HepG2 (cell line): ENCODE measurements around the gene ATG5. TPM values are rescaled to one million over a fixed set of nuclear protein-coding genes. Genes with fewer than 3 reads are reported as not detected.

Source experiments
- ATAC-seq: fragments of 200-7000 bp; cut with Tn5 transposase; 3 replicates; pipeline ENCODE4 v1.9.1; 2020; ENCODE audit warnings: mild to moderate bottlenecking, moderate library complexity
- BruUV-seq: library from RNA; stranded (reverse); fragments of 400-500 nt; replicated peaks from 2 replicates; lab custom pipeline; 2021; lab: Mats Ljungman, UMichigan
- CTCF ChIA-PET: fragments of 300-600 bp; formaldehyde crosslinking; extraction: SDS; loops from one replicate; lab custom pipeline; 2021; ENCODE audit warnings: low total read pairs, inconsistent platforms, low intra/inter-chr PET ratio; lab: Yijun Ruan, JAX
- POLR2A ChIA-PET: fragments of 350-600 bp; sonication (Branson Sonifier 250); formaldehyde crosslinking; loops from one replicate; lab custom pipeline; 2020; ENCODE audit warnings: antibody characterized with exemption, inconsistent platforms; lab: Yijun Ruan, JAX
- DNase-seq: peaks from one replicate; pipeline ENCODE4 v3.0.0-alpha.2; 2015; ENCODE audit warnings: low spot score
- FAIRE-seq: peaks from 3 replicates; lab custom pipeline; 2011; peaks lifted over from hg19 to GRCh38; lab: Jason Lieb, UNC
- H2AFZ ChIP-seq: one replicate; pipeline ENCODE4 v1.6.1; 2011; ENCODE audit warnings: low read length, inconsistent platforms
- H3K27ac ChIP-seq: fragments of 300-600 bp; 3 replicates; pipeline ENCODE4 v1.8.0; 2011; ENCODE audit warnings: mixed run types, mild to moderate bottlenecking, mixed read lengths, low read length, inconsistent platforms; ENCODE audit not compliant: insufficient read depth; ENCODE audit errors: extremely low read length
- H3K27me3 ChIP-seq, 2 experiments: fragments of 200-600 bp in 1 of 2; 2 replicates in 1 of 2; 3 replicates in 1 of 2; pipeline versions ENCODE4 v1.6.0 to v1.8.0; 2011; ENCODE audit warnings: low read length in 2 of 2, mild to moderate bottlenecking in 2 of 2, moderate library complexity in 2 of 2, inconsistent platforms in 1 of 2; ENCODE audit not compliant: insufficient read depth in 2 of 2, control insufficient read depth in 1 of 2
- H3K36me3 ChIP-seq, 2 experiments: fragments of 200-600 bp in 1 of 2; replicated peaks in 1 of 2; 2 replicates in 1 of 2; 3 replicates in 1 of 2; pipeline versions ENCODE4 v1.5.1 to v1.8.0; 2011; ENCODE audit warnings: low read length in 2 of 2, inconsistent platforms in 1 of 2; ENCODE audit not compliant: insufficient read depth in 2 of 2, control insufficient read depth in 1 of 2
- H3K4me1 ChIP-seq: 2 replicates; pipeline ENCODE4 v1.5.1; 2012; ENCODE audit warnings: low read length, inconsistent platforms; ENCODE audit not compliant: insufficient read depth
- H3K4me2 ChIP-seq: 2 replicates; pipeline ENCODE4 v1.6.0; 2011; ENCODE audit warnings: low read depth, low read length, inconsistent platforms
- H3K4me3 ChIP-seq, 3 experiments: fragments of 200-600 bp in 1 of 3; sonication (generic), shearing (Covaris generic) in 1 of 3; replicated peaks in 1 of 3; 2 replicates each; pipeline ENCODE4 v1.5.1; 2011 to 2016; ENCODE audit warnings: low read length in 3 of 3, inconsistent platforms in 2 of 3, low read depth in 2 of 3, mild to moderate bottlenecking in 2 of 3, control low read depth in 1 of 3, mixed read lengths in 1 of 3; ENCODE audit not compliant: insufficient read depth in 1 of 3
- H3K79me2 ChIP-seq: one replicate; pipeline ENCODE4 v1.6.1; 2011; ENCODE audit warnings: low read length, inconsistent platforms; ENCODE audit not compliant: insufficient read depth
- H3K9ac ChIP-seq: 2 replicates; pipeline ENCODE4 v1.6.0; 2011; ENCODE audit warnings: mild to moderate bottlenecking, low read depth, low read length, inconsistent platforms; ENCODE audit not compliant: insufficient read depth
- H3K9me3 ChIP-seq: 2 replicates; pipeline ENCODE4 v1.5.1; 2012; ENCODE audit warnings: mild to moderate bottlenecking, low read length
- H4K20me1 ChIP-seq: 2 replicates; pipeline ENCODE4 v1.6.0; 2011; ENCODE audit warnings: inconsistent platforms, mild to moderate bottlenecking, low read length, moderate library complexity; ENCODE audit not compliant: insufficient read depth
- ARNT2 ChIP-seq: sonication (generic); formaldehyde crosslinking; IDR thresholded peaks from 2 replicates; pipeline ENCODE4 v1.8.0; 2022; ENCODE audit warnings: mild to moderate bottlenecking, low read depth, missing genetic modification reagents, moderate library complexity
- CCDC6 ChIP-seq: sonication (generic); formaldehyde crosslinking; IDR thresholded peaks from 2 replicates; pipeline ENCODE4 v1.8.1; 2022; ENCODE audit warnings: mild to moderate bottlenecking, missing genetic modification reagents, moderate library complexity
- FOXP4 ChIP-seq: sonication (generic); formaldehyde crosslinking; IDR thresholded peaks from 2 replicates; pipeline ENCODE4 v1.4.0; 2020; ENCODE audit warnings: missing genetic modification reagents
- MAFF ChIP-seq: IDR thresholded peaks from 2 replicates; pipeline ENCODE4 v1.6.1; 2011; ENCODE audit warnings: low read depth, low read length, improper control_type of control experiment
- MTA1 ChIP-seq: sonication (generic); formaldehyde crosslinking; IDR thresholded peaks from 2 replicates; pipeline ENCODE4 v1.4.0; 2020; ENCODE audit warnings: missing genetic modification reagents, mild to moderate bottlenecking, borderline replicate concordance
- SMAD3 ChIP-seq: sonication (generic); formaldehyde crosslinking; IDR thresholded peaks from 2 replicates; pipeline ENCODE4 v1.4.0; 2020; ENCODE audit warnings: missing genetic modification reagents
- ZEB1 ChIP-seq: IDR thresholded peaks from 2 replicates; pipeline ENCODE4 v1.6.1; 2012; ENCODE audit warnings: mild to moderate bottlenecking, low read depth, inconsistent platforms; ENCODE audit not compliant: insufficient replicate concordance
- WGBS: methylation state at CpG from one replicate; pipeline ENCODE4 v1.1.6; 2017; ENCODE audit warnings: low lambda C conversion rate; 5-methylcytosine and 5-hydroxymethylcytosine counted together
- in situ Hi-C: cut with HindIII; loops from 2 replicates; pipeline ENCODE4 v1.10.0; 2017; ENCODE audit warnings: low pct_unique_long_range_greater_than_20kb; ENCODE audit not compliant: extremely low pct_ligation_motif_present
- intact Hi-C: fragments of 100-400 bp; cut with micrococcal nuclease; formaldehyde crosslinking; loops from one replicate; pipeline ENCODE4 v1.10.0; 2022; ENCODE audit not compliant: unreplicated experiment
- polyA plus RNA-seq, 8 experiments: library from polyadenylated mRNA; depleted of rRNA in 3 of 8; stranded (reverse) in 7 of 8; unstranded in 1 of 8; fragments of >200 nt; fragmentation: Illumina TruSeq in 4 of 8; extraction: Trizol in 4 of 8; gene quantifications; 2 replicates each; pipeline versions ENCODE4 v1.2.1 to v1.2.3, GENCODE V29; 2011 to 2016; ENCODE audit warnings: low read depth in 4 of 8, missing spikeins in 1 of 8, mixed read lengths in 1 of 8; ENCODE audit not compliant: insufficient read depth in 1 of 8
- total RNA-seq, 5 experiments: library from RNA; depleted of rRNA; stranded (reverse); fragments of >200 nt; fragmentation: Illumina TruSeq; extraction: Trizol; gene quantifications; 2 replicates each; pipeline ENCODE4 v1.2.3, GENCODE V29; 2016; ENCODE audit warnings: low read depth in 1 of 5
- TF ChIP-seq, protein P1 (sequence below): sonication (generic); formaldehyde crosslinking; IDR thresholded peaks from 2 replicates; pipeline ENCODE4 v1.4.0; 2020; ENCODE audit warnings: missing genetic modification reagents, borderline replicate concordance
- TF ChIP-seq, protein P2 (sequence below): sonication (generic); formaldehyde crosslinking; IDR thresholded peaks from 2 replicates; pipeline ENCODE4 v1.4.0; 2020; ENCODE audit warnings: mild to moderate bottlenecking, missing genetic modification reagents
- TF ChIP-seq, protein P3 (sequence below): IDR thresholded peaks from 2 replicates; pipeline ENCODE4 v1.6.1; 2016; ENCODE audit warnings: control low read depth
- TF ChIP-seq, protein P4 (sequence below), 2 experiments: IDR thresholded peaks; 2 replicates each; pipeline ENCODE4 v1.6.1; 2011 to 2012; ENCODE audit warnings: low read length in 2 of 2, borderline replicate concordance in 1 of 2, low read depth in 1 of 2, mild to moderate bottlenecking in 1 of 2, moderate library complexity in 1 of 2

The ATG5 gene
- total and polyA plus RNA-seq, 2 of the 13 experiments (the other 11 are each of a cell fraction or from before 2014, with no cell fraction given), result 21.3 to 48.0 TPM

DNA sequence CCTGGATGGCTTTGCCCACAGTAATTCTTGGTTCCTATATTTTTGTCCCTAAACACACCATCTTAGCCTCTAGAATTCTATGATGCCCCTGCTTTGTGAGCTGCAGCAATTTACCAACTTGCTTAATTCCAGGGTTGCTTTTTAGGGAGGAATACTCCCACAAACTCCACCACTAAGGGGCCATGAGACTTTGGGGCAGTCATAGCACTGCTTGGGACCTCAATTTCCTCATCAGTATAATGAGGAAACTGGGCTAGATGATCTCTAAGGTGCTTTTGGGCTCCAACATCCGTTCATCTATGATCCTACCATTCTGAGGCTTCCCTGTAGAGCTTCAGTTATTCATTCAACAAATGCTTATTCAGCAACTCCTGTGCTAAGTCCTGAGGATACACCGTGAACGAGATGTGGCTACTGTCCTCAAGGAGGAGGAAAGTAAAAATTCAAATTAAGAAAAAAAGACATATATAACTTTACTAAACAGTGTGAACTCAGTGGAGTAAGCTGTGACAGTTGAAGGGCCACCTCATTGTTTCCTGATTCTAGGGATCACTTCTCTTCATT, 164.2 kb downstream of the ATG5 start:
- Histone ChIP-seq H2AFZ (no peak overlapping the region), H3K36me3 (no peaks in the 10 kb centered on the region), H3K9ac (no peak overlapping the region), H3K79me2 (no peaks in the 10 kb centered on the region), H4K20me1 (no peaks in the 10 kb centered on the region), H3K4me1 (peaks cover 24% of the 10 kb centered on the region), H3K27ac (no peak overlapping the region), H3K4me3 (no peak overlapping the region), H3K27me3 (peaks cover 0 to 5% of the 10 kb centered on the region in 2 experiments; a peak in 3 of 5 replicates), H3K9me3 (no peaks in the 10 kb centered on the region), H3K4me2 (no peak overlapping the region)
- BruUV-seq, result no TSS peak
- CTCF ChIA-PET, result no interaction called here
- no peak for FAIRE-seq
- intact Hi-C loops (no loop called here), in situ Hi-C loops (no loop called here)
- POLR2A ChIA-PET, result no interaction called here
- ATAC-seq, result no peak
- no peak for DNase-seq
- WGBS, result 3% methylated on average over 3 of the region's 3 CpGs
- TF ChIP-seq SMAD3, result no peak
- TF ChIP-seq, protein P1, sequence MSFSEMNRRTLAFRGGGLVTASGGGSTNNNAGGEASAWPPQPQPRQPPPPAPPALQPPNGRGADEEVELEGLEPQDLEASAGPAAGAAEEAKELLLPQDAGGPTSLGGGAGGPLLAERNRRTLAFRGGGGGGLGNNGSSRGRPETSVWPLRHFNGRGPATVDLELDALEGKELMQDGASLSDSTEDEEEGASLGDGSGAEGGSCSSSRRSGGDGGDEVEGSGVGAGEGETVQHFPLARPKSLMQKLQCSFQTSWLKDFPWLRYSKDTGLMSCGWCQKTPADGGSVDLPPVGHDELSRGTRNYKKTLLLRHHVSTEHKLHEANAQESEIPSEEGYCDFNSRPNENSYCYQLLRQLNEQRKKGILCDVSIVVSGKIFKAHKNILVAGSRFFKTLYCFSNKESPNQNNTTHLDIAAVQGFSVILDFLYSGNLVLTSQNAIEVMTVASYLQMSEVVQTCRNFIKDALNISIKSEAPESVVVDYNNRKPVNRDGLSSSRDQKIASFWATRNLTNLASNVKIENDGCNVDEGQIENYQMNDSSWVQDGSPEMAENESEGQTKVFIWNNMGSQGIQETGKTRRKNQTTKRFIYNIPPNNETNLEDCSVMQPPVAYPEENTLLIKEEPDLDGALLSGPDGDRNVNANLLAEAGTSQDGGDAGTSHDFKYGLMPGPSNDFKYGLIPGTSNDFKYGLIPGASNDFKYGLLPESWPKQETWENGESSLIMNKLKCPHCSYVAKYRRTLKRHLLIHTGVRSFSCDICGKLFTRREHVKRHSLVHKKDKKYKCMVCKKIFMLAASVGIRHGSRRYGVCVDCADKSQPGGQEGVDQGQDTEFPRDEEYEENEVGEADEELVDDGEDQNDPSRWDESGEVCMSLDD (CRISPR knock-in tag), result no peak
- TF ChIP-seq, protein P2, sequence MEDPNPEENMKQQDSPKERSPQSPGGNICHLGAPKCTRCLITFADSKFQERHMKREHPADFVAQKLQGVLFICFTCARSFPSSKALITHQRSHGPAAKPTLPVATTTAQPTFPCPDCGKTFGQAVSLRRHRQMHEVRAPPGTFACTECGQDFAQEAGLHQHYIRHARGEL, result no peak
- no peak for TF ChIP-seq MTA1
- TF ChIP-seq MAFF, result peak; percentile 56
- TF ChIP-seq CCDC6 (CRISPR knock-in tag), result no peak
- TF ChIP-seq, protein P3, sequence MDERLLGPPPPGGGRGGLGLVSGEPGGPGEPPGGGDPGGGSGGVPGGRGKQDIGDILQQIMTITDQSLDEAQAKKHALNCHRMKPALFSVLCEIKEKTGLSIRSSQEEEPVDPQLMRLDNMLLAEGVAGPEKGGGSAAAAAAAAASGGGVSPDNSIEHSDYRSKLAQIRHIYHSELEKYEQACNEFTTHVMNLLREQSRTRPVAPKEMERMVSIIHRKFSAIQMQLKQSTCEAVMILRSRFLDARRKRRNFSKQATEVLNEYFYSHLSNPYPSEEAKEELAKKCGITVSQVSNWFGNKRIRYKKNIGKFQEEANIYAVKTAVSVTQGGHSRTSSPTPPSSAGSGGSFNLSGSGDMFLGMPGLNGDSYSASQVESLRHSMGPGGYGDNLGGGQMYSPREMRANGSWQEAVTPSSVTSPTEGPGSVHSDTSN, result no peak
- TF ChIP-seq ZEB1, result no peak
- no peak for TF ChIP-seq ARNT2
- no peak for TF ChIP-seq FOXP4 (CRISPR knock-in tag)
- TF ChIP-seq, protein P4, sequence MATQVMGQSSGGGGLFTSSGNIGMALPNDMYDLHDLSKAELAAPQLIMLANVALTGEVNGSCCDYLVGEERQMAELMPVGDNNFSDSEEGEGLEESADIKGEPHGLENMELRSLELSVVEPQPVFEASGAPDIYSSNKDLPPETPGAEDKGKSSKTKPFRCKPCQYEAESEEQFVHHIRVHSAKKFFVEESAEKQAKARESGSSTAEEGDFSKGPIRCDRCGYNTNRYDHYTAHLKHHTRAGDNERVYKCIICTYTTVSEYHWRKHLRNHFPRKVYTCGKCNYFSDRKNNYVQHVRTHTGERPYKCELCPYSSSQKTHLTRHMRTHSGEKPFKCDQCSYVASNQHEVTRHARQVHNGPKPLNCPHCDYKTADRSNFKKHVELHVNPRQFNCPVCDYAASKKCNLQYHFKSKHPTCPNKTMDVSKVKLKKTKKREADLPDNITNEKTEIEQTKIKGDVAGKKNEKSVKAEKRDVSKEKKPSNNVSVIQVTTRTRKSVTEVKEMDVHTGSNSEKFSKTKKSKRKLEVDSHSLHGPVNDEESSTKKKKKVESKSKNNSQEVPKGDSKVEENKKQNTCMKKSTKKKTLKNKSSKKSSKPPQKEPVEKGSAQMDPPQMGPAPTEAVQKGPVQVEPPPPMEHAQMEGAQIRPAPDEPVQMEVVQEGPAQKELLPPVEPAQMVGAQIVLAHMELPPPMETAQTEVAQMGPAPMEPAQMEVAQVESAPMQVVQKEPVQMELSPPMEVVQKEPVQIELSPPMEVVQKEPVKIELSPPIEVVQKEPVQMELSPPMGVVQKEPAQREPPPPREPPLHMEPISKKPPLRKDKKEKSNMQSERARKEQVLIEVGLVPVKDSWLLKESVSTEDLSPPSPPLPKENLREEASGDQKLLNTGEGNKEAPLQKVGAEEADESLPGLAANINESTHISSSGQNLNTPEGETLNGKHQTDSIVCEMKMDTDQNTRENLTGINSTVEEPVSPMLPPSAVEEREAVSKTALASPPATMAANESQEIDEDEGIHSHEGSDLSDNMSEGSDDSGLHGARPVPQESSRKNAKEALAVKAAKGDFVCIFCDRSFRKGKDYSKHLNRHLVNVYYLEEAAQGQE (IDR thresholded peaks at IDR 0.05; ENCODE audit: borderline replicate concordance in 1 of 2, low read depth in 1 of 2, low read length in 2 of 2), result no peak
